HG02970 (cell line): ENCODE results near the gene GJC1.
"Not testable (repeated sequence)": the region's sequence is repeated elsewhere in the genome, so short reads cannot be mapped to it uniquely, and the experiment has no call there.

Experiments
- ATAC-seq: cut with Tn5 transposase; IDR thresholded peaks from one replicate; pipeline ENCODE4 v1.9.1; 2021; ENCODE audit warnings: mild to moderate bottlenecking, moderate library complexity, moderate number of reproducible peaks; ENCODE audit not compliant: unreplicated experiment, low FRiP score

Gene GJC1

GRCh38 chr17:44763170-44763569 lies 66.9 kb downstream of the GJC1 start:
- no peak for ATAC-seq

DNA sequence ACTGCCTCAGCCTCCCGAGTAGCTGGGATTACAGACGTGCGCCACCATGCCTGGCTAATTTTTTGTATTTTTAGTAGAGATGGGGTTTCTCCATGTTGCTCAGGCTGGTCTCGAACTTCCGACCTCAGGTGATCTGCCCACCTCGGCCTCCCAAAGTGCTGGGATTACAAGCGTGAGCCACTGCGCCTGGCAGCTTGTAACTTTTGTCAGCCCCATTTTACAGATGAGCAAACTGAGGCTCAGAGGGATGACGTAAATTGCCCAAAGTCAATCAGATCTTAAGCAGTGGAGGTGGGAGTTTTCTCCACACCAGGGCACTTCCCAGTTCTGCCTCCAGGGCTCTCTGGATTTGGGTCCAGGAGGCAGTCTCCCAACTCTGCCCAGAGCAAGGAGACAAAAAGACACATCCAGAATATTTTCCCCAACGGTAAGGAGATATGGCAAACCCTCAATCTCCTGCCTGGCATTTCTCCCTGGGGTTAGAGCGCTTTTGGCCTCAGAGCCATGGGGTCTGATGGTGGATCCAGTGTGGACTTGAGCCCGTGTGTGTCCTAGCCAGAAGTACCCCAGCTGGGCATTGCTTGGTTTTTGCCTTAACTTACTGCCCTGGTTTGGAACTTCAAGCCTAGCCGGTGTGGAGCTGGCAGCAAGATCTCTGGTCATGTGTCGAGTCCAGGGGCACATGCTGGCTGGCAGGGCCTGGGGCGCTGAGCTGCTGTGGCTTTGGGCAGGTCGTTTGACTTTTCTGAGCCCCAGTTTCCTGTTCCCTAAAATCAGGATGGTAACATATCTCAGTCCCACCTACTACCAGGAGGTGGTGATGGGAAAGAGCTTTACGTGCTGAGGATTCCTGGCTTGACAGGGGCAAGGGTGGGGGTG lies 67.9 kb downstream of the GJC1 start:
- ATAC-seq: no peak

DNA sequence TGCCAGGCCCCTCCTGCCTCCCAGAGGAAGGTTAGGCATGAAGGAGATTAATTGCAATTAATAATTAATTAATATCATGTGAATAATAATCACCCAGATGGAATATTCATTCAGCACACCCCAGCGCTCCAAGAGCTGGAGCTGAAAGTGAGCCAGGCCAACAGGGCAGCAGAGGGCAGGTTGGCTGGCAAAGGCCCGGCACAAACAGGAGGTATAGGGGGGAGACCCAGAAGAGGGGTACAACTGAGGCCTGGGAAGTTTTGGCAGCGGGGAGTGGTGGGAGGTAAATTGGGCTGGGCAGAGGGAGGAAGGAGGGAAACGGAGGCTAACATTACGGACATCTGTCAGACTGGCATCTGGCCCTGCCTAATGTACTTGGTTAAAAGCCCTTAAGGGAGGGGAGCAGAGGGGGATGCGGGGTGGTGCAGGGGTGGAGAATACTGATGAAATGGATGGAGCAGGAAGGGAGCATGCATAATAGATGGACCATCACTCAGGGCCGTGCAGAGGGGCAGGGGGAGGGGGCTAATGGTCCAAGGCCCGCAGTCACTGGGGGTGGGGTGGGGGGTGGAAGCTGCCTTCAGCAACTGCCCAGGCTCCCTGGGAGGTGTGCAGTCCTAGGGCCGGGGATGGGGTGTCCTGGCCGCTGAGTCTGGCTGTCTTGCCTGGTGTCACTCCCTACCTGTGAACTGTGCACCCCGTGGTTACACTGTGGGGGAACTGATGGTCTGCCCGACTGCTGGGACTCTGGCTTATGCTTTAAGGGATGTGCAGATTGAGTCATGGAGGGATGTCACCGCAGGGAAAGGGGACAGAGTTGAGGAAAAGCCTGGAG lies 69.4 kb downstream of the GJC1 start:
- ATAC-seq: no peak

GRCh38 chr17:44759916-44760243 lies 70.2 kb downstream of the GJC1 start:
- ATAC-seq: no peak

DNA sequence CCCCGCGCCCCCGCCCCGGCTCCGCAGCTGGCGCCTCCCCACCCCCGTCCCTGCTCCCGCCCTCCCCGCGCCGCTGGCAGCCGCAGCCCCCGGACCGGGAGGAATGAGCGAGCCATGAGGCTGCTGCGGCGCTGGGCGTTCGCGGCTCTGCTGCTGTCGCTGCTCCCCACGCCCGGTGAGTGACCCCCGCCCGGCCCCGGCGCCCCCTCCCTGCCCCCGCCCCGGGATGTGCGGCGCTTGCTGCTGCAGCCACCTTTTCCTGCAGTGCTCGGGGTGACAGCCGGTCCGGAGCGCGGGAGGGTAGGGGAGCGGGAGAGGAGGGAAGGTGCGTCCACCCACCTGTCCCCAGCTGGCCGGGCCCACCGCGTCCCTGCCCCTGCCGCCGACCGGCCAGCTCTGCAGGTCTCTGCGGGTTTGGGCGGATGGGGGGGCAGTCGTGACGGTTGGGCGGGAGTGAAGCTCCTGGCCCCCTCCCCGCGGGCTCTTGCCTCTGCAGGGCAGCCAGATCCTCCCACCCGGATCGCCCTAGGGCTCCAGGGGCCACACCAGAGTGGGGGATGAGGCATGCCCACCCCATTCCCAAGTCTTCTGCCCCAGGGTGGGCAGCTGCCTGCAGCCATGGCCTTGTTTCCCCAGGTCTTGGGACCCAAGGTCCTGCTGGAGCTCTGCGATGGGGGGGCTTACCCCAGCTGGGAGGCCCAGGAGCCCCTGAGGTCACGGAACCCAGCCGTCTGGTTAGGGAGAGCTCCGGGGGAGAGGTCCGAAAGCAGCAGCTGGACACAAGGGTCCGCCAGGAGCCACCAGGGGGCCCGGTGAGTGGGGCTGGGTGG lies 70.8 kb downstream of the GJC1 start:
- no peak for ATAC-seq

- no peak for ATAC-seq
These were observed 71.5 kb downstream of the GJC1 start, which contains the start of gene ADAM11 for GRCh38 chr17:44758414-44759085. TSS of gene ADAM11 (plus strand) at chr17:44758988. CDS start at chr17:44759200, 212 bp downstream.

DNA sequence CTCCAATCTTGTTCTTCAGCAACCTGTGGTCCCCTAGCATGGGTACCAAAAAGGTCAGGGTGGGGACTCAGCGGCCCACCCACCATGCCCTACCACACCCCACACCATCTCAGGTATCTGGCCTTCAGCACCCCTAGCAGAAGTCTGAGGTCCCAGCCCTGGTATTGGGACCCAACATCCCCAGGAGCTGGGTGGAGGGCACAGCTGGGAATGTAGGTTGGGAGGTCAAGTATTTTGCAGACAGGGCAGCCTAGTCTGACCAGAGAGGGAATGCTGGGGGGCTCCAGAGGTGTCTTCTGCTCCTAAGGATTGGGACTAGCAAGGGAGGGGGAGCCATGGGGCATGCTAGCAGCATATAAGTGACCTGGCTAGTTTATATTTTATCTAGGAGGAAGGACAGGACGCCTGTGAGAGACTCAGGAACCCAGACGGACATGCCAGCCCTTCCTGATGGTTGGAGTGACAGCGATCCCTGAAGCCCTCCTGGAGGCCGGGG lies 72.1 kb downstream of the GJC1 start:
- ATAC-seq: no peak

GRCh38 chr17:44757045-44757917 lies 72.8 kb downstream of the GJC1 start:
- no peak for ATAC-seq

- ATAC-seq: not testable (repeated sequence)
These were observed 74.9 kb downstream of the GJC1 start for GRCh38 chr17:44755180-44755579.

- ATAC-seq: no peak
These were observed 75.8 kb downstream of the GJC1 start for GRCh38 chr17:44754276-44754675.

GRCh38 chr17:44752953-44753861 lies 76.9 kb downstream of the GJC1 start:
- ATAC-seq: no peak

- ATAC-seq: no peak
These were observed 78.3 kb downstream of the GJC1 start for GRCh38 chr17:44751806-44752205.

DNA sequence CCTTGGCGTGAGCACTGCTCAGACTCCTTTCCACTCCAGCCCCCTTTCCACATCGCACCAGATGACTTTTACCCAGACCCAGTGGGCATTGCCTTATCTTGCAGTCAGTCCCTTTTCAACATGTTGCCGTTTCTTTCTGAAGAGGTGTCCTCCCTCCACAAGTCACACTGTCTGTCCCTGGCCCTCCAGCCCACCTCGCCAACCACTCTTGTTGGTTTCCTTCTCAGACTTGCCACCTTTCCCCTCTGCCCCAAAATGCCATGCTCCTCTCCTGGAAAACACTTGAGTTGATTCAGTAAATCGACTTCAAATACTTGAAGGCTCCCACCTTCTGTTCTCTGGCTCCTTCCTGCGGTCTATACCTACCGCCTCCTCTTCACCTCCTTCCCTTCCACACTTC lies 78.8 kb downstream of the GJC1 start:
- no peak for ATAC-seq

- ATAC-seq: no peak
These were observed 80.1 kb downstream of the GJC1 start for GRCh38 chr17:44749980-44750318.

DNA sequence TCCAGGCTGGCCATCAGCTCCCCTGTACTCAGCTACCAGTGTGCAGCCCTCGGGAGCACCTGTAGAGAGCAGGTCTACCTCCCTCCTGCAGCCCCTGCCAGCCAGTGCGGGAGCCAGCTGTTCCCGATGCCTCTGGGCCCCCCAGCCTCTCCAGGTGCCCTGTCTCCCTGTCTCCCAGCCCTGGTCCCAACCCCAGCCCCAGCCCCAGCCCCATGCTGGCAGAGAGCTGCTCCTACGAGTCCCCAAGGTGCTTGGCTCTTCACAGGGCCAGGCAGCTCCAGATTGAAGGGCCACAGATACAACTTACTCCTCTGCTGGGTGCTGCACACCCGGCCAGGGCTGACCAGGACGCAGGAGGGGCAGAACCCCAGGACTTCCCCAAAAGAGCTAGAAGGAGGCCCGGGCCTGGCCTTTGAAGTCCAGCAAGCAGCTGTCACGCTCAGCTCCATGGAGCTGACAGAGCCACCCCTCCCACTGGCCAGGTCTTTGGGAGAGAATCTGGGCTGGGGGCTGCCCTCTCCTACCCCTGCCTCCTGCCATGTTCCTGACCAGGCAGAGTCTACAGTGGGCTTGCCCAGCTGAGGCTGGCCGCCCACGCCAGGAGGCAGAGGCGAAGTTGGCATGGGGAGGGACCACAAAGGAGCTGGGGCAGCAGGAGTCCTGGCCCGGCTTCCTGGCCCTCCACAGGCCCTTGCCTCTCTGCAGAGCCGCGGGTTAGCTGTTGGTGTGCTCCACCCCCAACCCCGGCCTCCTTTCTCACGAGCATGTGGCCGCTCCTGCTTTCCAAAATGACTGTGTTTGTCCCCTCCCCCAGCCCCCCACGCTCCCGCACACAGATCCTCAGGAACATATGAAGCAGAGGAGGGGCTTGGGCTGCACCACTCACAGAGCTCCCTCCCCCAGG lies 80.8 kb downstream of the GJC1 start:
- no peak for ATAC-seq
